H1 (cell line): ENCODE measurements around the gene ASTN2. TPM values are rescaled to one million over a fixed set of nuclear protein-coding genes. Genes with fewer than 3 reads are reported as not detected.

Experiments
- CTCF ChIA-PET: fragments of 300-600 bp; sonication (Branson Sonifier 250); formaldehyde crosslinking; loops from one replicate; lab custom pipeline; 2021; ENCODE audit not compliant: partially characterized antibody; lab: Charles Lee
- POLR2A ChIA-PET: fragments of 300-600 bp; sonication (Branson Sonifier 250); formaldehyde crosslinking; loops from one replicate; lab custom pipeline; 2021; ENCODE audit warnings: inconsistent platforms; ENCODE audit not compliant: partially characterized antibody; lab: Charles Lee
- DNase-seq, 2 experiments: peaks; one replicate each; pipeline versions ENCODE4 v3.0.0 to v3.0.0-alpha.2; 2010 to 2022; ENCODE audit warnings: low spot score in 2 of 2, low read depth in 1 of 2, mixed read lengths in 1 of 2
- FAIRE-seq: peaks from 2 replicates; lab custom pipeline; 2011; peaks lifted over from hg19 to GRCh38; lab: Jason Lieb, UNC
- H2AFZ ChIP-seq: 2 replicates; pipeline ENCODE4 v1.8.1; 2012; ENCODE audit warnings: low read length, inconsistent platforms
- H2AK5ac ChIP-seq: 2 replicates; pipeline ENCODE4 v1.6.1; 2013; ENCODE audit warnings: low read depth, low read length
- H2BK120ac ChIP-seq: replicated peaks from 2 replicates; pipeline ENCODE3; 2013; ENCODE audit warnings: low read depth, low read length, inconsistent platforms
- H2BK12ac ChIP-seq: 2 replicates; pipeline ENCODE4 v1.6.1; 2013; ENCODE audit warnings: low read depth, low read length
- H2BK15ac ChIP-seq: 2 replicates; pipeline ENCODE4 v1.6.1; 2013; ENCODE audit warnings: low read length
- H2BK20ac ChIP-seq: 2 replicates; pipeline ENCODE4 v1.6.1; 2013; ENCODE audit warnings: low read length
- H2BK5ac ChIP-seq: 2 replicates; pipeline ENCODE4 v1.6.1; 2013; ENCODE audit warnings: low read depth, low read length
- H3K14ac ChIP-seq: 2 replicates; pipeline ENCODE4 v1.6.1; 2013; ENCODE audit warnings: inconsistent platforms; ENCODE audit not compliant: insufficient read length
- H3K18ac ChIP-seq: 2 replicates; pipeline ENCODE4 v1.6.1; 2013; ENCODE audit warnings: low read length; ENCODE audit errors: extremely low read depth
- H3K23ac ChIP-seq: 2 replicates; pipeline ENCODE4 v1.6.1; 2013; ENCODE audit warnings: inconsistent platforms; ENCODE audit not compliant: insufficient read length
- H3K23me2 ChIP-seq: 2 replicates; pipeline ENCODE4 v1.6.1; 2013; ENCODE audit warnings: low read depth, low read length
- H3K27ac ChIP-seq: 2 replicates; pipeline ENCODE4 v1.6.1; 2011; ENCODE audit warnings: low read depth, low read length, inconsistent platforms
- H3K27me3 ChIP-seq, 4 experiments: replicated peaks in 1 of 4; 1 replicate in 1 of 4; 2 replicates in 3 of 4; pipeline versions ENCODE4 v1.6.1 to v1.8.1; 2011 to 2013; ENCODE audit warnings: low read length in 3 of 4, mild to moderate bottlenecking in 3 of 4, inconsistent platforms in 2 of 4, mixed read lengths in 2 of 4, moderate library complexity in 1 of 4; ENCODE audit not compliant: control insufficient read depth in 3 of 4, insufficient read depth in 3 of 4; ENCODE audit errors: extremely low read depth in 1 of 4
- H3K36me3 ChIP-seq, 4 experiments: 2 replicates each; pipeline versions ENCODE4 v1.6.1 to v1.8.1; 2011 to 2013; ENCODE audit warnings: mild to moderate bottlenecking in 4 of 4, low read length in 3 of 4, moderate library complexity in 2 of 4, control low read depth in 1 of 4, inconsistent platforms in 1 of 4; ENCODE audit not compliant: insufficient read depth in 4 of 4, control insufficient read depth in 2 of 4
- H3K4ac ChIP-seq: replicated peaks from 2 replicates; pipeline ENCODE3; 2013; ENCODE audit warnings: low read length, low read depth, mixed read lengths, inconsistent platforms; ENCODE audit not compliant: insufficient read length
- H3K4me1 ChIP-seq, 4 experiments: replicated peaks in 1 of 4; 1 replicate in 1 of 4; 2 replicates in 3 of 4; pipeline versions ENCODE4 v1.6.1 to v1.8.1; 2011 to 2013; ENCODE audit warnings: low read length in 3 of 4, inconsistent platforms in 2 of 4, mixed read lengths in 1 of 4; ENCODE audit not compliant: insufficient read depth in 4 of 4, control insufficient read depth in 3 of 4
- H3K4me2 ChIP-seq, 2 experiments: 2 replicates each; pipeline versions ENCODE4 v1.6.1 to v1.8.1; 2011 to 2013; ENCODE audit warnings: low read depth in 2 of 2, low read length in 2 of 2, control low read depth in 1 of 2, inconsistent platforms in 1 of 2, mild to moderate bottlenecking in 1 of 2; ENCODE audit not compliant: insufficient read depth in 1 of 2
- H3K4me3 ChIP-seq, 4 experiments: fragments of 200-600, 300-600 bp in 1 of 4; sonication (generic), shearing (Covaris generic), sonication (Bioruptor Twin) in 1 of 4; 2 replicates each; pipeline versions ENCODE4 v1.5.1 to v1.8.1; 2011 to 2016; ENCODE audit warnings: low read length in 4 of 4, low read depth in 3 of 4, control low read depth in 2 of 4, inconsistent platforms in 2 of 4, mild to moderate bottlenecking in 2 of 4, mixed read lengths in 1 of 4, moderate library complexity in 1 of 4; ENCODE audit not compliant: insufficient read depth in 2 of 4; ENCODE audit errors: extremely low read depth in 1 of 4
- H3K56ac ChIP-seq: replicated peaks from 2 replicates; pipeline ENCODE3; 2013; ENCODE audit warnings: low read depth, mild to moderate bottlenecking, mixed read lengths, low read length, inconsistent platforms; ENCODE audit not compliant: insufficient read length
- H3K79me1 ChIP-seq: 2 replicates; pipeline ENCODE4 v1.6.1; 2013; ENCODE audit warnings: low read depth, low read length, control low read depth
- H3K79me2 ChIP-seq, 2 experiments: 2 replicates each; pipeline versions ENCODE4 v1.6.1 to v1.8.1; 2012 to 2013; ENCODE audit warnings: low read length in 2 of 2, mild to moderate bottlenecking in 2 of 2, inconsistent platforms in 1 of 2; ENCODE audit not compliant: insufficient read depth in 2 of 2, control insufficient read depth in 1 of 2
- H3K9ac ChIP-seq, 4 experiments: replicated peaks in 1 of 4; 1 replicate in 1 of 4; 2 replicates in 3 of 4; pipeline versions ENCODE4 v1.6.1 to v1.8.1; 2011 to 2013; ENCODE audit warnings: low read depth in 3 of 4, low read length in 3 of 4, control low read depth in 2 of 4, mild to moderate bottlenecking in 2 of 4, moderate library complexity in 2 of 4, inconsistent platforms in 1 of 4; ENCODE audit errors: extremely low read depth in 1 of 4
- H3K9me3 ChIP-seq, 2 experiments: 2 replicates each; pipeline versions ENCODE4 v1.6.1 to v1.8.1; 2012 to 2013; ENCODE audit warnings: mild to moderate bottlenecking in 2 of 2, moderate library complexity in 2 of 2, control low read depth in 1 of 2, inconsistent platforms in 1 of 2, low read depth in 1 of 2, low read length in 1 of 2, mixed read lengths in 1 of 2; ENCODE audit not compliant: insufficient read depth in 2 of 2
- H4K20me1 ChIP-seq, 2 experiments: replicated peaks in 1 of 2; 2 replicates each; pipeline versions ENCODE3 to v1.8.1; 2011 to 2013; ENCODE audit warnings: inconsistent platforms in 2 of 2, low read length in 2 of 2, mild to moderate bottlenecking in 1 of 2; ENCODE audit not compliant: insufficient read depth in 2 of 2, control insufficient read depth in 1 of 2
- H4K5ac ChIP-seq: 2 replicates; pipeline ENCODE4 v1.6.1; 2013; ENCODE audit warnings: low read length, low read depth, mixed read lengths, inconsistent platforms; ENCODE audit not compliant: insufficient read length
- H4K8ac ChIP-seq: 2 replicates; pipeline ENCODE4 v1.8.0; 2013; ENCODE audit warnings: mild to moderate bottlenecking, moderate library complexity, low read length, inconsistent platforms; ENCODE audit not compliant: insufficient read depth; ENCODE audit errors: extremely low read depth
- H4K91ac ChIP-seq: replicated peaks from 2 replicates; pipeline ENCODE3; 2013; ENCODE audit warnings: low read length, mixed read lengths, inconsistent platforms; ENCODE audit not compliant: insufficient read length
- CREB1 ChIP-seq: IDR thresholded peaks from 2 replicates; pipeline ENCODE4 v1.6.1; 2012; ENCODE audit warnings: inconsistent platforms
- WGBS, 2 experiments: shearing (Covaris generic) in 1 of 2; methylation state at CpG; one replicate each; pipeline versions ENCODE4 v1.1.6 to v1.1.7; 2013 to 2015; ENCODE audit warnings: low lambda C conversion rate in 2 of 2, mixed read lengths in 2 of 2, inconsistent platforms in 1 of 2, low coverage in 1 of 2, missing lambda C conversion rate in 1 of 2; ENCODE audit not compliant: insufficient replicate concordance in 2 of 2, insufficient coverage in 1 of 2, insufficient read length in 1 of 2; ENCODE audit errors: extremely low coverage in 1 of 2, missing lambda C conversion rate in 1 of 2; 5-methylcytosine and 5-hydroxymethylcytosine counted together
- polyA plus RNA-seq, 7 experiments: library from polyadenylated mRNA; depleted of rRNA in 3 of 7; stranded (reverse) in 5 of 7; unstranded in 2 of 7; fragments of >200 nt in 5 of 7; fragments of 200-250 nt in 2 of 7; gene quantifications; 1 replicate in 5 of 7; 2 replicates in 1 of 7; 4 replicates in 1 of 7; pipeline versions ENCODE4 v1.2.1 to v1.2.3, GENCODE V29; 2011 to 2013; ENCODE audit warnings: missing spikeins in 2 of 7, mixed read lengths in 2 of 7
- total RNA-seq: library from RNA; stranded (reverse); fragmentation: NEBNext Ultra II Directional; extraction: Animal tissue kit (Norgen Biotek cat#: 25700); gene quantifications from 2 replicates; pipeline ENCODE4 v1.2.1, GENCODE V29; 2021
- TF ChIP-seq, protein P1 (sequence below), 3 experiments: IDR thresholded peaks; 1 replicate in 2 of 3; 2 replicates in 1 of 3; pipeline versions ENCODE4 v1.5.1 to v1.6.1; 2011; ENCODE audit warnings: low read length in 3 of 3, mild to moderate bottlenecking in 3 of 3, inconsistent platforms in 2 of 3, low read depth in 1 of 3, moderate library complexity in 1 of 3; ENCODE audit not compliant: insufficient read depth in 1 of 3; ENCODE audit errors: control extremely low read depth in 1 of 3

ASTN2 gene
- total and polyA plus RNA-seq, 2 of the 8 experiments (the other 6 are each of a cell fraction or from before 2014, with no cell fraction given), result 8.2 to 13.7 TPM

DNA sequence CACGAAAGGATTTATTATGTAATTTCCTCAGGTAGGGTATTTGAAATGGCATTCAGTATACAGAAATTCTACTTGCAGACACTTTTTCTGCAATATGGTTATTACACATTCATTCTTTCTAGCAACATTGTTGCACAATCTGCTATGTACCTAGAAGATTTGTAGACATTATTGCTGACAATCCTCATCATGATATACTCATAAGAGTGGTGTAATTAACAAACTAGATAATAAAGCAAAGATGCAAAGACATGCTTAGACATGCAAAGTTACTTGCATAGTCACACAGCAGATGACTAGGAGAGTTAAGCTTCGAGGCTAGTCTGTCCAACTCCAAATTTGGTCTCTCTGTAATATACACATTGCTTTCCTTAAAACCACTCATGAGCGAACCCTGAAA is 317.1 kb downstream of the ASTN2 start:
- H2BK5ac ChIP-seq, result no peak overlapping the region
- H2BK120ac ChIP-seq, result no peak overlapping the region
- H3K23me2 ChIP-seq, result no peaks in the 10 kb centered on the region; the same call in 1 of the 2 replicates
- H4K8ac ChIP-seq, result no peak overlapping the region
- POLR2A ChIA-PET, result no interaction called here
- H2AFZ ChIP-seq, result no peak overlapping the region
- peaks cover under 1 to 15% (median 7%) of the 10 kb centered on the region in 4 experiments; a peak in 5 of 7 replicates for H3K4me1 ChIP-seq
- no peak overlapping the region for H2BK20ac ChIP-seq
- no peak overlapping the region for H2BK15ac ChIP-seq
- no peak overlapping the region for H3K4me2 ChIP-seq
- no peaks in the 10 kb centered on the region for H3K9me3 ChIP-seq
- no peak overlapping the region for H4K91ac ChIP-seq
- H3K23ac ChIP-seq, result no peak overlapping the region
- H3K4me3 ChIP-seq, result no peak overlapping the region
- no peaks in the 10 kb centered on the region for H4K20me1 ChIP-seq
- no peak overlapping the region for H3K18ac ChIP-seq
- H3K79me1 ChIP-seq, result no peaks in the 10 kb centered on the region
- H4K5ac ChIP-seq, result no peak overlapping the region
- H2AK5ac ChIP-seq, result no peak overlapping the region
- no peak overlapping the region for H2BK12ac ChIP-seq
- no peak overlapping the region for H3K9ac ChIP-seq
- H3K14ac ChIP-seq, result no peak overlapping the region
- no peak overlapping the region for H3K56ac ChIP-seq
- CTCF ChIA-PET, result no interaction called here
- no peaks in the 10 kb centered on the region for H3K36me3 ChIP-seq
- no peaks in the 10 kb centered on the region for H3K79me2 ChIP-seq
- FAIRE-seq (no peak), DNase-seq (no peak)
- H3K27me3 ChIP-seq, result no peaks in the 10 kb centered on the region
- H3K27ac ChIP-seq, result no peak overlapping the region
- H3K4ac ChIP-seq, result no peak overlapping the region
- WGBS, 2 experiments, result 94% methylated on average over 3 of the region's 3 CpGs; no CpG with 5 or more reads in 1 of the 2 experiments
- TF ChIP-seq, protein P1, sequence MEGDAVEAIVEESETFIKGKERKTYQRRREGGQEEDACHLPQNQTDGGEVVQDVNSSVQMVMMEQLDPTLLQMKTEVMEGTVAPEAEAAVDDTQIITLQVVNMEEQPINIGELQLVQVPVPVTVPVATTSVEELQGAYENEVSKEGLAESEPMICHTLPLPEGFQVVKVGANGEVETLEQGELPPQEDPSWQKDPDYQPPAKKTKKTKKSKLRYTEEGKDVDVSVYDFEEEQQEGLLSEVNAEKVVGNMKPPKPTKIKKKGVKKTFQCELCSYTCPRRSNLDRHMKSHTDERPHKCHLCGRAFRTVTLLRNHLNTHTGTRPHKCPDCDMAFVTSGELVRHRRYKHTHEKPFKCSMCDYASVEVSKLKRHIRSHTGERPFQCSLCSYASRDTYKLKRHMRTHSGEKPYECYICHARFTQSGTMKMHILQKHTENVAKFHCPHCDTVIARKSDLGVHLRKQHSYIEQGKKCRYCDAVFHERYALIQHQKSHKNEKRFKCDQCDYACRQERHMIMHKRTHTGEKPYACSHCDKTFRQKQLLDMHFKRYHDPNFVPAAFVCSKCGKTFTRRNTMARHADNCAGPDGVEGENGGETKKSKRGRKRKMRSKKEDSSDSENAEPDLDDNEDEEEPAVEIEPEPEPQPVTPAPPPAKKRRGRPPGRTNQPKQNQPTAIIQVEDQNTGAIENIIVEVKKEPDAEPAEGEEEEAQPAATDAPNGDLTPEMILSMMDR (IDR thresholded peaks at IDR 0.05; ENCODE audit: control extremely low read depth in 1 of 3, insufficient read depth in 1 of 3, low read depth in 1 of 3, low read length in 3 of 3), result no peak
- TF ChIP-seq CREB1, result no peak
